K562 (cell line): ENCODE data around the gene SSU72. TPM values are rescaled to one million over a fixed set of nuclear protein-coding genes. Genes with fewer than 3 reads are reported as not detected.

Experiments used
- AFF1 ChIP-seq, 2 experiments: fragments of 450-650 bp; IDR thresholded peaks; 2 replicates each; pipeline ENCODE4 v1.6.1; 2018; ENCODE audit warnings: mild to moderate bottlenecking in 2 of 2, low read depth in 1 of 2; ENCODE audit not compliant: partially characterized antibody in 2 of 2
- BRD9 ChIP-seq: fragments of 450-650 bp; IDR thresholded peaks from 2 replicates; pipeline ENCODE4 v1.6.1; 2018; ENCODE audit warnings: low read depth; ENCODE audit not compliant: partially characterized antibody
- CBX2 ChIP-seq: fragments of 200-600 bp; sonication (generic); IDR thresholded peaks from one replicate; pipeline ENCODE4 v1.6.1; 2012; ENCODE audit warnings: mild to moderate bottlenecking, low read length, inconsistent platforms; ENCODE audit not compliant: insufficient read depth, poor library complexity, severe bottlenecking
- ELK1 ChIP-seq: sonication (generic); formaldehyde crosslinking; IDR thresholded peaks from 2 replicates; pipeline ENCODE4 v1.8.1; 2022; ENCODE audit warnings: missing genetic modification reagents
- ETV1 ChIP-seq: fragments of 450-650 bp; conservative IDR thresholded peaks from 2 replicates; pipeline ENCODE4 v1.6.1; 2016; ENCODE audit warnings: missing genetic modification characterization, control low read depth, low read depth, missing compliant biosample characterization
- ETV5 ChIP-seq: sonication (generic); formaldehyde crosslinking; IDR thresholded peaks from 2 replicates; pipeline ENCODE4 v1.4.0; 2020; ENCODE audit warnings: low read depth, mild to moderate bottlenecking, missing genetic modification reagents
- HCFC1 ChIP-seq: IDR thresholded peaks from 2 replicates; pipeline ENCODE4 v1.6.1; 2012; ENCODE audit warnings: low read depth, low read length, improper control_type of control experiment
- MYBL2 ChIP-seq, 2 experiments: fragments of 450-650 bp in 1 of 2; sonication (generic) in 1 of 2; formaldehyde crosslinking in 1 of 2; IDR thresholded peaks; 2 replicates each; pipeline versions ENCODE4 v1.6.1 to v1.8.1; 2017 to 2022; ENCODE audit warnings: borderline replicate concordance in 1 of 2, inconsistent platforms in 1 of 2, low read depth in 1 of 2, mild to moderate bottlenecking in 1 of 2, missing genetic modification reagents in 1 of 2, moderate library complexity in 1 of 2
- NCOA6 ChIP-seq: fragments of 450-650 bp; IDR thresholded peaks from 2 replicates; pipeline ENCODE4 v1.6.1; 2017; ENCODE audit warnings: mild to moderate bottlenecking
- NFYB ChIP-seq: IDR thresholded peaks from 2 replicates; pipeline ENCODE4 v1.6.1; 2011; ENCODE audit warnings: mild to moderate bottlenecking, moderate library complexity; ENCODE audit not compliant: insufficient read length; ENCODE audit errors: extremely low read depth
- PCBP1 ChIP-seq: fragments of 200-400 bp; formaldehyde crosslinking; IDR thresholded peaks from 2 replicates; pipeline ENCODE4 v1.6.1; 2018; ENCODE audit warnings: mild to moderate bottlenecking, low read depth, low read length; ENCODE audit not compliant: poor library complexity, severe bottlenecking
- SREBF1 ChIP-seq: fragments of 150-350 bp; IDR thresholded peaks from 2 replicates; pipeline ENCODE4 v1.6.1; 2014; ENCODE audit warnings: antibody characterized with exemption, low read depth, low read length, borderline replicate concordance
- TRIM25 ChIP-seq: fragments of 450-650 bp; IDR thresholded peaks from 2 replicates; pipeline ENCODE4 v1.7.0; 2016; ENCODE audit warnings: borderline replicate concordance
- ZBTB1 ChIP-seq: sonication (generic); formaldehyde crosslinking; IDR thresholded peaks from 2 replicates; pipeline ENCODE4 v1.8.1; 2023; ENCODE audit warnings: missing genetic modification reagents, low read depth, mild to moderate bottlenecking, borderline replicate concordance
- ZNF408 ChIP-seq: fragments of 250-450 bp; sonication (Bioruptor Pico); IDR thresholded peaks from 2 replicates; pipeline ENCODE4 v1.4.0; 2020; ENCODE audit warnings: low read depth, mild to moderate bottlenecking, moderate library complexity
- ZNF431 ChIP-seq: sonication (generic); formaldehyde crosslinking; IDR thresholded peaks from 2 replicates; pipeline ENCODE4 v1.8.0; 2022; ENCODE audit warnings: mild to moderate bottlenecking, missing genetic modification reagents
- polyA plus RNA-seq, 8 experiments: library from polyadenylated mRNA; depleted of rRNA in 4 of 8; stranded (reverse) in 5 of 8; unstranded in 3 of 8; fragments of >200 nt; fragmentation: Nextera tagmentation in 2 of 8; fragmentation: Illumina TruSeq in 1 of 8; extraction: Ambion mirVana in 2 of 8; extraction: Trizol in 1 of 8; gene quantifications; 2 replicates each; pipeline versions ENCODE4 v1.2.1 to v1.2.3, GENCODE V29; 2011 to 2014; ENCODE audit warnings: inconsistent platforms in 1 of 8, missing spikeins in 1 of 8
- total RNA-seq, 7 experiments: library from RNA; depleted of rRNA in 6 of 7; stranded (reverse); fragments of >200 nt in 6 of 7; fragmentation: Illumina TruSeq in 2 of 7; extraction: Trizol in 2 of 7; gene quantifications; 2 replicates each; pipeline versions ENCODE4 v1.2.1 to v1.2.3, GENCODE V29; 2011 to 2021; ENCODE audit warnings: low replicate concordance in 1 of 7
- TF ChIP-seq, protein P1 (sequence below): fragments of 450-650 bp; IDR thresholded peaks from 2 replicates; pipeline ENCODE4 v1.6.1; 2017; ENCODE audit warnings: antibody characterized with exemption

The SSU72 gene
- total and polyA plus RNA-seq, 9 of the 15 experiments (the other 6 are each of a cell fraction or from before 2014, with no cell fraction given), result 70.8 to 201 (median 94.6) TPM

DNA sequence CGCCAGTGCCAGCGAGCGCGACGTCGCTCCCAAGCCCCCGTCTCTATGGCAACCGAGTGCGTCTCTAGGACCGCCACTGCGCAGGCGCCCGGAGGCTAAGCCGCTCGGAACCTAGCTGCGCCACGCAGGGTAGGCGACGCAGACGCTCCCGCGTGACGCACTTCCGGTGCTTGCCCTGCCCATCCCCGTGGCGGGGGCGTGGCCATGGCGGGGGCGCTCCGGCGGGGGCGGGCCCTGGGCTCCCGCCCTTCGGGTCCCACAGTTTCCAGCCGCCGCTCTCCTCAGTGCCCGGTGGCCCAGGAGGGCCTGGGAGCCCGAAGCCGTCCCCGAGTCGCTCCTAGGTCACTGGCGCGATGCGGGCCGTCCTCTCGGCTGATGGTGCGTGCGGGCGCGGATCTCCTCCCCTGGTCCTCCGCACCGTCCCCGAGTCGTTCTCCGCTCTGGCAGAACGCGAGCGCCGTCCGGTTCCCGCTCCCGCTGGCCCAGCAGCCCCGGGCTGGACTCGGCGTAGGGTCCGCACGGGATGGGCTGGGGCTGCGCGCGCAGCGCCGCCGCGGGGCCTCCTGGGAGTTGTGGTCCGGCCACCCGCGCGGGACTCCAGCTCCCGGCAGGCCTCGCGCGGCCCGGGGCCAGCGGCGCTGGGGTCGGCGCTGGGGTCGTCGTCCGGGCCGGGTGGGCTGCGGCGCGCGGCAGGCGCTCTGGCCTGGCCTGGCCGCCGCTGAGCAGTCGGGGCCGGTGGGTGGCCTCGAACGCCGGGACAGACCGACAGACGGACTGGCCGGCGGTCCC lies 40.8 kb upstream of the SSU72 start, which contains the start of gene MIB2 (continued):
- TF ChIP-seq ZBTB1, result peak; percentile 72; the same call in 1 of the 2 replicates
- TF ChIP-seq CBX2, result no peak
- TF ChIP-seq ELK1 (CRISPR knock-in tag), result peak; percentile 38; the same call in 1 of the 2 replicates
- TF ChIP-seq AFF1 (IDR thresholded peaks at IDR 0.05; ENCODE audit: low read depth in 1 of 2, partially characterized antibody in 2 of 2), result peak in 1 of 2 experiments; percentile 87
- peak; percentile 59 for TF ChIP-seq BRD9
- TF ChIP-seq, protein P1, sequence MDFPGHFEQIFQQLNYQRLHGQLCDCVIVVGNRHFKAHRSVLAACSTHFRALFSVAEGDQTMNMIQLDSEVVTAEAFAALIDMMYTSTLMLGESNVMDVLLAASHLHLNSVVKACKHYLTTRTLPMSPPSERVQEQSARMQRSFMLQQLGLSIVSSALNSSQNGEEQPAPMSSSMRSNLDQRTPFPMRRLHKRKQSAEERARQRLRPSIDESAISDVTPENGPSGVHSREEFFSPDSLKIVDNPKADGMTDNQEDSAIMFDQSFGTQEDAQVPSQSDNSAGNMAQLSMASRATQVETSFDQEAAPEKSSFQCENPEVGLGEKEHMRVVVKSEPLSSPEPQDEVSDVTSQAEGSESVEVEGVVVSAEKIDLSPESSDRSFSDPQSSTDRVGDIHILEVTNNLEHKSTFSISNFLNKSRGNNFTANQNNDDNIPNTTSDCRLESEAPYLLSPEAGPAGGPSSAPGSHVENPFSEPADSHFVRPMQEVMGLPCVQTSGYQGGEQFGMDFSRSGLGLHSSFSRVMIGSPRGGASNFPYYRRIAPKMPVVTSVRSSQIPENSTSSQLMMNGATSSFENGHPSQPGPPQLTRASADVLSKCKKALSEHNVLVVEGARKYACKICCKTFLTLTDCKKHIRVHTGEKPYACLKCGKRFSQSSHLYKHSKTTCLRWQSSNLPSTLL, result no peak
- TF ChIP-seq HCFC1, result peak; percentile 91
- peak; percentile 85 for TF ChIP-seq PCBP1
- peak; percentile 62 for TF ChIP-seq ETV1 (tag)
- no peak; the same call in 1 of the 2 replicates for TF ChIP-seq SREBF1
- no peak for TF ChIP-seq ZNF408
- TF ChIP-seq NFYB, result no peak
- no peak for TF ChIP-seq MYBL2 (IDR thresholded peaks at IDR 0.05; ENCODE audit: low read depth)
- no peak for TF ChIP-seq MYBL2 (CRISPR knock-in tag; IDR thresholded peaks at IDR 0.05; ENCODE audit: borderline replicate concordance)
- TF ChIP-seq TRIM25, result no peak
- TF ChIP-seq ETV5 (CRISPR knock-in tag), result peak; percentile 79
- TF ChIP-seq ZNF431 (CRISPR knock-in tag), result no peak
- TF ChIP-seq NCOA6, result no peak
